Right lobe of liver (tissue), 4 donors: ENCODE measurements around the gene MORC4.

ENCODE experiments used
- CTCF ChIP-seq, 4 donors: fragments of 200-600 bp in 3 of 4; fragments of 450-650 bp in 1 of 4; IDR thresholded peaks; one replicate each; pipeline versions ENCODE4 v1.5.1 to v1.8.0; 2016 to 2022; ENCODE audit warnings: antibody characterized with exemption in 4 of 4, mild to moderate bottlenecking in 2 of 4
- POLR2A ChIP-seq: fragments of 450-650 bp; IDR thresholded peaks from one replicate; pipeline ENCODE4 v1.6.1; 2017; ENCODE audit warnings: antibody characterized with exemption, mild to moderate bottlenecking
- donor health status: DM: no; HTN: no; CAD: no.
- donor health status: DM: no; HTN: no; CAD: no.
- donor health status: DM: no; HTN: yes; CAD: no.

DNA sequence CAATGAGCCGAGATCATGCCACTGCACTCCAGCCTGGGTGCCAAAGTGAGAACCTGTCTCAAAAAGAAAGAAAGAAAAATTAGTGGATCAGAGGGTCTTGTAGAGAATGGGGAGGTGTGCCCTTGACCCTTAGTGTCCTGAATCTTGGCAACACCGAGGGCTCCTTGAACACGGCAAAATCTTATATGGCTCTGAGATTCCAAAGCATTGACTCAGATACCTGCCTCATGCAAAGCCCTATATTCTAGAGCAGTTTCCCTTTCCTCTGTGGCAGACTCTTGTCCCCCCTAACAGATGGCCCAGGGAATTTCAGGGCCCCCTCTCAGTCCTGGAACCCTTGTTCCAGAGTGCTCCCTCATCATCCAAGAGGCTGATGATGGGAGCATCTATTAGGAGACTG lies 73.0 kb downstream of the MORC4 start:
- TF ChIP-seq CTCF (IDR thresholded peaks at IDR 0.05), result no peak
- TF ChIP-seq POLR2A, result no peak
